Stomach (tissue), 4 donors: ENCODE measurements around the gene LIPE.

ENCODE experiments used
- CTCF ChIP-seq, 7 experiments: fragments of 450-650 bp in 4 of 7; fragments of 200-600 bp in 3 of 7; sonication (generic) in 3 of 7; IDR thresholded peaks; one replicate each; pipeline ENCODE4 v1.5.1; 2016 to 2019; ENCODE audit warnings: antibody characterized with exemption in 7 of 7, control low read depth in 2 of 7, mild to moderate bottlenecking in 1 of 7
- EP300 ChIP-seq: sonication (generic); formaldehyde crosslinking; IDR thresholded peaks from one replicate; pipeline ENCODE4 v1.6.1; 2017; ENCODE audit warnings: antibody characterized with exemption
- POLR2A ChIP-seq, 4 donors: fragments of 450-650 bp; IDR thresholded peaks; one replicate each; pipeline ENCODE4 v1.6.1; 2016; ENCODE audit warnings: antibody characterized with exemption in 4 of 4, control low read depth in 2 of 4, mild to moderate bottlenecking in 1 of 4, moderate library complexity in 1 of 4

GRCh38 chr19:42386974-42387707 is 40.0 kb downstream of the LIPE start:
- TF ChIP-seq POLR2A (IDR thresholded peaks at IDR 0.05): no peak
- TF ChIP-seq CTCF (IDR thresholded peaks at IDR 0.05): peak in 4 of 7 experiments; percentile 14 to 19 (median 16)
- TF ChIP-seq EP300: no peak
